HG02571 (cell line): ENCODE results near the gene KLC1.

Experiments used
- ATAC-seq: cut with Tn5 transposase; IDR thresholded peaks from one replicate; pipeline ENCODE4 v1.9.1; 2021; ENCODE audit warnings: mild to moderate bottlenecking, moderate library complexity; ENCODE audit not compliant: unreplicated experiment

The KLC1 gene

DNA sequence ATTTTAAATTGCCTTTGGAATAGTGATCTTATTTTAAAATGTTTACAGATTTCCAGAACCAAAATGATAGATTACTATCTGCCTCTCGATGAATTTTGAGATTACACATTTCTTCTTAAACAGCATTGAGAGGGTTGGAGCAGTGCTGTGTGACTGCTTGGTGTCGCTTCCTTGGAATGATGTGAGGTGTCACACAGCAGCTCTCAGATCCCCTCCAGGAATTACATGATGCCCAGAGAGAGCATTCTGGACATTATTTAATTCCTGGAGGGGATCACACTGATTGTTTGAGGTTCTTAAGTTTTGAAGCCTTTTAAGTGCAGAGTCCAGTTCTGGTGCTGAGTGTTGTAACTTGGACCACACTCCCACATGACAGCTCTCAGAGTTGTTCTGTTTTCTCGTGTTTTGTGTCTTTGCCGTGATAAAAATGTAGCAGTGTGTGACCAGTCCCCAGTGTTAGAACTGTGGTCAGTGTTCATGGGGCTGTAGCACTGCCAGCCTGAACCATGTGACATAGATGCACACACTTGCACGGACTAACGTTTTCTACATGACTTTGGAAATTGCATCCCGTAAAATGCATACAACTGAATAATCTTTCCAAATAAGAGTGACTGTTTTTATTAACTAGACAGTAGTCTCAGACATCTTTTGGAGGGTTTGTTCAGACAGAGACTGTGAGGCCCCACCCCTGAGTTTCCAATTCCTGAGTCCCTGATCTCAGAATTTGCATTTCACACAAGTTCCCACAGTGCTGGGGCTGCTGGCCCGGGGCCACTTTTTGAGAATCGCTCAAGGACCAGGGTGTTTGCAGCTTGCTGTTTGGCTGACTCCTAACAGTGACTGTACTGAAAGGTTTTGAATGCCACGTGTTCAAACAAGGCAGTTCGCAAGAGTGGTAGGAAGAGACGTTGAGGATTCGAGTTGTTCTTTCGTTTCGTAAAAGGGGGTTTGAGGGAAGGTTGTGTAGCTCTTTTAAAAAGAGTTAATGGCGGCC, 60.2 kb downstream of the KLC1 start:
- peak; percentile 64 for ATAC-seq

DNA sequence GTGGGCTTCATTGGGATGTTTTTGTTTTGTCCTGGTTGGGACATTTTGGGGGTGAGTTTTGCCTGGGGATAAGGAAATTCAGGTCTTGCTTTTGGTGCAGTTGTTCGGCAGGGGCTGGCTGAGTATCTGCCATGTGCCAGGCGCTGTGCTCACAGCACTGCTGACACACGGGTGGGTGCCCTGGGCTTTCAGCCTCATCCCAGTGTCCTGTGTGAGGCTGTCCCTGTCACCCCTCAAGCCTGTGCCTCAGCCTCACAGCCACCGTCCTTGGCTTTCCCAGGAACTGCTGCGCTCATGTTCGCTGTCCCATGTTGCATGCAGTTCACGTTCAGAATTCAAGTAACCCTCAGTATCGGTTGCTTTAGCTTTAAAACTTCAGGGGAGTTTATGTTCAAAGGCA, 61.3 kb downstream of the KLC1 start:
- no peak for ATAC-seq

DNA sequence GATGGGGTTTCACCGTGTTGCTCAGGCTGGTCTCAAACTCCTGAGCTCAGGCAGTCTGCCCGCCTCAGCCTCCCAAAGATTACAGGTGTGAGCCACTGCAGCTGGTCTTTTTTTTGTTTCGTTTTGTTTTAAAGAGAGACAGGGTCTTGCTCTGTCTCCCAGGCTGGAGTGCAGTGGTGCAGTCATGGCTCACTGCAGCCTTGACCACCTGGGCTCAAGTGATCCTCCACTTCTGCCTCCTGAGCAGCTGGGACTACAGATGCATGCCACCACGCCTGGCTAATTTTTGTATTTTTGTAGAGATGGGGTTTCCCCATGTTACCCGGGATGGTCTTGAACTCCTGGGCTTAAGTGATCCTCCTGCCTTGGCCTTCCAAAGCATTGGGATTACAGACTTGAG, 62.6 kb downstream of the KLC1 start:
- peak; percentile 45 for ATAC-seq

DNA sequence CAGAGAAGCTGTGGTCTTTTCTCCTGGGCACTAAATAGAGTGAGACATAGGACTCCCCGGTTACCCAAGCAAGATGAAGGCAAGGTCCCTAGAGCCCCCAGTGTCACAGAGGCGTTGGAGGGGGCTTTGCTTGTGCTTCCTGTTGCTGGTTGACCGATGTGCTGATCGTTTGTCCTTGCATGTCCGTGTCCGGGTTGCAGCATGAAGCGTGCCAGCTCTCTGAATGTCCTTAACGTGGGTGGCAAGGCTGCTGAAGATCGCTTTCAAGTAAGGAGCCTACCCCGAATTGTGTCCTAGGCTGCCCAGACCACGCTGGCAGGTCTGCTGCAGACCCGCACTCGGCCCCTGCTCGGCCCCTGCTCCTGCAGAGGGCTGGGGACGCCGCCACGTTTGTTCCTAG, 63.1 kb downstream of the KLC1 start:
- ATAC-seq = no peak

DNA sequence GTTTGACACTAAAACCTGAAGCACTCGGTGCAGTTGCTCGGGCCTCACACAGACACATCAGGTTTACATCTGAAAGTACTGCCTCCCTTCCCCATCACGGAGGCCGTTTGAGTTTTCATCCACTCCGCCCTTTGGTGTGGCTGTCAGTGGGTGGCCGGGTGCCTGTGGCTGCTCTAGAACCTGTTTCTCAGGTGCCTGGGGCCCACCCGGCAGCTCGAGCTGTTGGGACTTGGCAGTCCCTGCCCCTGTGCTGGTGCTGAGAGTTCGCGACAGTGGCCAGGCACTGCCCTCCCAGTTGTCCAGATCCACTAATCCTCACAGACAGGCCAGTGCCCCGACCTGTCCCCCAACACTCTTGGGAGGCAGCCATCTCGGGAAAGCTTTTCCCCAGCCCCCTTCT, 63.9 kb downstream of the KLC1 start:
- no peak for ATAC-seq

DNA sequence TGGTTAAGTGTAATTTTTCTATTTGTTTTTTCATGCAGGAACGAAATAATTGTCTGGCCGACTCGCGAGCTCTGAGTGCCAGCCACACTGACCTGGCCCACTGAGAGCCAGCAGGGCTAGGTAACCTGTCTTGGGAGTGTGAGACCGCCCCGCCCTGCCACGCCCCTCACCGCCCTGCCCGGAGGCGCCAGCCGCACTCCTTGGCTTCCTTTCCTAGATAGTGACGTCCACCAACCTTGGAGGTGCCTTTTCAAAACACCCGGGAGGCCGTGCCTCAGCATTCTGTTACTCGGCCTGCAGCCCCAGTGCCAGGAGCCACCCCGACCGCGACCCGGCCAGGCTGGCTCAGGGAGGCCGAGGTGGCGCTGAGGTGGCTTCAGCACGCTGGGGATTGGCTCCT, 64.5 kb downstream of the KLC1 start:
- ATAC-seq = no peak

DNA sequence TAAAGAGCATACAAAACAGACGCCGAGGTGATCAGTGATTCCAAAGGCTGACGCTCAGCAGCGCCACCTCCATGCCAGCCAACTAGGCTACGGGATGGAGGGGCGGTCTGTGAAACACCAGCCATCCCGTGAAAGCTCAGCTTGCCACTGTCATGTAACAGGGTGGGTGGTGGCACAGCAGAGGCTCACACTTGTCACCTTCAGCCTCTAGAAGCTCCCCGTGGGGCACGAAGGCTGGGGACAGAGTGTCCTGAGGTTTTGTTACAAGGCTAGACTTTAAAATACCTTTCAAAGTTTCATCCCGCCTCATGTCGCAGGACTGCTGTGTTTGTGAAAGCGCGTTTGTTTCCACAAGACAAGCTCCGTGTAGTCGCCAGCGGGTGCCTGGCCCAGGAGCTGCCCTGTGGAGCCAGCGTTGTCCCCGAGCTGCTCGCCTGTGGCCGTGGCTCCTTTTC, 65.6 kb downstream of the KLC1 start:
- no peak for ATAC-seq

DNA sequence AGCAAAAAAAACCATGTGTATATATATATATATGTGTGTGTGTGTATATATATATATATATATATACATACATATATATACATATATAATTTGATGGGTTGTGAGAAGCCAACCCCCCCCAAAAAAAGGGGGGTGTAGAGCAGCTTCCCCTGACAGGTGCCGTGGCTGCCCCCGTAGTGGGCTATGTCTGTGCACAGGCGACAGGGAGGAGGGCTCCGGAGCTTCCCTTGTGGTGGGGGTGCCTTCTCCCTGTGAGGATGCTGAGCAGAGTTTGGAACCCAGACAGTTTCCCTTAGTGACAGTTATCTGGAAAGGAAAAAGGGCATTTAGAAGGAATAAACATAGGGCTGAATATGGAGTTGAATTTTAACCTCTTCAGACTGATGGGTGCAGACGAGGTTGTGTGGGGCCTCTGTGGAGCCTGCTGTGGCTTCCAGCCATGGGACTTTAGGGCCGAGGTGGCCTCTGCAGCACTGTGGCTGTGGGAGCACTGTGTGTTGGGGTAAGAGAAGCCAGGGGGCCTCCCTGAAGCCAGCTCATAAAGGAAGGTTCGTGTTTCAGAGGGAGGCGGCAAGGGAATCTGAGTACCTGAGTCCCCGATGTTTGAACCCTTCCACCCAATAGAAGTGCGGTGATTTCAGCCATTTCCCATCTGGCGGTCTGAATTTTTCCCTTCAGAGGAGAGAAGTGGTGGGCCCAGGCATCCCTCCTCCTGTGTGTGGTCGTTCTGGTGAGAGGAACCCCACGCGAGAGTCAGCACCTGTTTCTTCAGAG, 66.5 kb downstream of the KLC1 start:
- no peak for ATAC-seq

DNA sequence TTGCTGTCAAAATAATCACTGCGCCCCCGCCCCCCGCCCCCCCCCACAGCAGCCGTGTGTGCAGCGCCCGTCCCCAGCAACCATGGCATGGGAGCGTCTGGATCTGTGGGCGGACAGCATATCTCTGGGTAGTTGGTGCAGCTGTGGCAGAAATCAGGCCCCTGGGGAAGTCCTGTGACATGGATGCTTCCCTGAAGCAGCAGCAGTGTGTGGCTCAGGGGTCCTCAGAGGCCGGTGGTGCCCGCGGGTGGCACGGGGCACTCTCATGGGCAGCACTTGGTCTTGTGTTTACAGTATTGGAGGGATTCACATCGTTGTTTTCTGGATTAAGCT, 67.0 kb downstream of the KLC1 start:
- no peak for ATAC-seq

DNA sequence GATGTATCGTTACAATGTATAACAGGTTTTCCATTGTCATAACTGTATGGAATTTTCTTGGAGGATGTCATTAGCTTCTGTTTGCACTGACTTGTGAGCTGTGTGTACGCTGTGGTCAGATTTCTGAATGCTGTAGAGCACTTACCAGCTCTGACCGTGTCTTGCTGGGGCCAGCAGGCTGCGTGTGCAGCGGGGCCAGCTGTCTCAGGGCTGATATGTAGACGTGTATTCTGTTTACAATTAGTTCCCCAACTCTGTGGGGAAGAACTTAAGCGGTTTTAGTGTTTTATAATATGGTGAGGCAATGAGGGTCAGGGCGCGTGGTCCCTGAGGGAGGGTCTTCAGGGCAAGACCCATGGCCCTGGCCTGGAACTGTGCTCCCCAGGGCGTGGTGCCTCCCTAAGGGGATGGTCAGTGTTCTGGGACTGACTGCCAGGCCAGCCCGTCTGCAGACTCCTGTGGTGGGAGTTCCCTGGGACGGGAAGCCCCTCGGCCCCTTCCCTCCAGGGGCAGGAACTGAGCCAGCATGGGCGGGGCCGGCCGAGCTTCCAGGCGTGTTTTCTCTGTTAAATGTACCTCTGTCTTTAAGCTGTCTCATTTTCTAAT, 67.6 kb downstream of the KLC1 start:
- ATAC-seq = no peak

DNA sequence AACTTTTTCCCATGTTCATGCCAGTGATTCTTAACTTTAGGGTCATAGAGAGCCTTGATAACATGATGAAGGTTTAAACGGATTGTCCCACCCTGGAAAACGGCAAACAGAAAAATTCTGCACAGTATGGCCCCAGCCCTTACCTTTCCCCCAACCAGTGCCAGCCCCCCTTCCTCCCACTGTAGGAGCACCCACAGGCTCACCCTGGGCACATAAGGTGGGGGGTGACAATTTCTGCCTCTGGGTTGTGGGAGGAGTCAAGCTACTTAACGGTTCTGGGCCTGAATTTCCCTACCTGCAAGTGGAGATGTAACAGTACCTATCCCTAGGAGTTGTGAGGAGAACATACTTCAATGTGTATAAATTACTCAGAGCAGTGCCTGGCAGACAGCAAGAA, 68.2 kb downstream of the KLC1 start:
- no peak for ATAC-seq

DNA sequence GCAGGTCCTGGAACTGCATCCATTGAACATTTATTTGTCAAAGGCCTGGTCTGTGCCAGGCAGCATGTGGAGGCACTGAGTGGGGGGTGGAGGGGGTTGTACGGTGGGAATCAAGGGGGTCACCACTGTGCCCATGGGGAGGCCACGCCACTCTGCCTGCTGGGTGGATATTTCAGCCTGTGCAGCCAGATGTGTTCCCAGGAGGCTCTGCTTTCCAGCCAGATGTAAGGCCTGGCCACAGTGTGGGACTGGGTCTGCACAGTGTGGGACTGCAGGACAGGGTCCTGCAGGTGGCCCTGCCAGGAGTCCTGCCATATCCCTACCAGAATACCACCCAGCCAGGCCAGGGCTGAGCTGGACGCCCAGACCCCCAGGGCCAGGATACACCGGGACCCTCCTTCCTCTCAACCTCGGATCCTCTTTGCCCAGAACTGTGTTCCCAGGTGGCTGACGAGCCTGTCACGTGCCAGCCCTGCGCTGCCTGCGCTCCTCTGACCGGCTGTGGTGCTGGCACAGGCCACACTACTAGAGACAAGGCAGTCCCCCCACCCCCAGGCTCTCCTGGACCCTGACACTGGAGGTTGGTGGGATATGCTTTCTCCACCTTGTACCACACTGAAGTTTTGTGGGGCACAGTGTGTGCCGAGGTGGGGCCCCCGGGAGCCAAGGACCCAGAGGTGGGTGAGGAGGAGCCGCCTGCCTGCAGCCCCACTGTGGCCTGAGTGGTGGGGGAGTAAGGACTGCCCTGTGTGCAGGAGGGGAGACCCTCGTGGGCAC, 68.8 kb downstream of the KLC1 start:
- no peak for ATAC-seq

DNA sequence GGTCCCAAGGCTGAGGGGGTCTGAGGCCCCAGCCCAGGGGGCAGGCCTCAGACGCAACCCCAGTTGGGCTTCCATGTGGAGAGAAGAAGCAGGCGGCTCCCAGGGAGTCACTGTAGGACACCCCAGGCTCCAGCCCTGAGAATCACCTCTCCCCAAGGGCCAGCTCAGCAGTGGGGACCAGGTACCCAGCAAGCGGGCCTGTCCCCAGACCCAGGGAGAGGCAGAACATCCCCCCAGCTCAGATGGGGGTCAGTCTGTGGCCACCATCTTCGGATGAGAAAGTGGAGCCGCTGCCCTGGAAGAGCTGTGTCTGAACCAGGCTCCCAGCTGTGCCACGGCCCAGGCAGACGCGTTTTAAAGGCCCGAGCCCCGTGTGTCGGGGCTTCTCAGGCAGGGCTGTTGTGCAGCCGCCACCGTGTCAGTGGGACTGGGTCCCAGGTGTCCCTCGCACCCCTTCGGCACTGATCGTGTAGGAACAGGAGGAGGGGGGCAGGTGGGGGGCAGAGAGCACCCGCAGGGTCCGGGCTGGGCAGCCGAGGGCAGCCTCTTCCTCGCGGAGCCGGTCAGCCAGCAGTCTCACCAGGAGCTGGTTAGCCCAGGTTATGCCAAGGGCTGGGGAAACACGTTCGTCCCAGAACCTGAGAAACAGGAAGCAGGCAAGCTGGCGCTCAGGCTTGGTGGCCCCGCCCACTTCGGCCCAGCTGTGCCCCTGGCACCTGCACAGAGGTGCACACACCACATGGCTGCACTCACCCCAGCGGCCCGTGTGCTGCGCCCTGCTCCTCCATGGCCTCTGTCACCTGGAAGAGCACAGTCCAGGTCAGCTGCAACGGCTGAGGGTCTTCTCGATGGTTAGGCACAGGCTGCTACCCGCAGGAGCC, 69.6 kb downstream of the KLC1 start:
- no peak for ATAC-seq

DNA sequence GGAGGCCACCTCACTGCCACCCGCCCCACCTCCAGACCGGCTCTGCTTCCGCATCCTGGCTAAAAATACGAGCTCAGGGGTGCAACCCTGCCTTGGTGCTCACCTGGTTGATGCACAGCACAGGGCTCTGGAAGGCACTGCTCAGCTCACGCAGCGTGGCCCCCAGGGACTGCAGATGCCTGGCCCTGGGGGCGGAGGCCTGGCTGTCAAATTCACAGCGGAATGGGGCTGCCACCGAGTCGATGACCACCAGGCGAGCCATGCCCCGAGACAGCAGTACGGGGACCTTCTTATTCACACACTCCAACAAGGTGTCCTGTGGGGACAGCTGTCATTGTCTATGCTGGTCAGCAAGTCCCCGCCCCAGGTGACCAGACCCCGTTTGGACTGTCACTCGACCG, 70.2 kb downstream of the KLC1 start:
- no peak for ATAC-seq

DNA sequence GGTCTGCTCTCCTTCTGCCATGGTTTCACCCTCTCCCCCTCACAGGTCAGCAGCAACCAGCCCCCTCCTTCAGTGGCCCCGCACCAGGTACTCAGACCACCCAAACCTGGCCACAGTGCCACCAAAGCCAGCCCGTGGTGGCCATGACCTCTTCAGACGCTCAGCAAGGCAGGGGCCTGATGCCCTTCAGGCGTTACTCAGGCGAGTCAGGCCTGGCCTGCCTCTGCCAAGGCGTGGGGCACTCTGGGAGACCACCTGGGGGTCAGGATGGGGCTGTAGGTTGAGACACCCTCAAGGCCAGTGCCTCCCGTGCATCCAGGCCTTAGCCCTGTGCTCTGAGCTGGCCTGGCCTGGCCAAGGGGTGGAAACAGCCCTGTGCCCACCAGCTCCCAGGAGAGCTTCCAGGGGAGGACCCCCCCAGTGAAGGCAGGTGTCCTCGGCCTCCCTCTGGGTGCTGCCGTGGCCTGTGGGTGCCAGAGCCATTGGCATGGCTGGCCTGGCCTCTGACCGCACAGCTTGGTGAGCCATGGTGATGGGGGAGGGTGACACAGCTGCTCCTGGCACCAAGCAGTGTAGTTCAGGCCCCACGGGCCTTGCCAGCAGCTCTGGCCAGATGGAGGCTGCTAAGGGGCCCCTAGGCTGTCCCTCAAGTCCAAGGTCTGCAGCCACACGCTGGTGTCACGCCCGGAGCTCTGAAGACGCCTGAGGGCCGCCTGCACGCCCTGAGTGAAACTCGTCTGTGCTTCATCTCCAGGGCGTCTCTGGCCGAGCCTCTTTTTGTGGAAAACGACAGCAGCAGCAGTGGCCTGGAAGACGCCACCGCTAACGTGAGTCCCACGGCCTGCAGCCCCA, 71.1 kb downstream of the KLC1 start:
- ATAC-seq = no peak

DNA sequence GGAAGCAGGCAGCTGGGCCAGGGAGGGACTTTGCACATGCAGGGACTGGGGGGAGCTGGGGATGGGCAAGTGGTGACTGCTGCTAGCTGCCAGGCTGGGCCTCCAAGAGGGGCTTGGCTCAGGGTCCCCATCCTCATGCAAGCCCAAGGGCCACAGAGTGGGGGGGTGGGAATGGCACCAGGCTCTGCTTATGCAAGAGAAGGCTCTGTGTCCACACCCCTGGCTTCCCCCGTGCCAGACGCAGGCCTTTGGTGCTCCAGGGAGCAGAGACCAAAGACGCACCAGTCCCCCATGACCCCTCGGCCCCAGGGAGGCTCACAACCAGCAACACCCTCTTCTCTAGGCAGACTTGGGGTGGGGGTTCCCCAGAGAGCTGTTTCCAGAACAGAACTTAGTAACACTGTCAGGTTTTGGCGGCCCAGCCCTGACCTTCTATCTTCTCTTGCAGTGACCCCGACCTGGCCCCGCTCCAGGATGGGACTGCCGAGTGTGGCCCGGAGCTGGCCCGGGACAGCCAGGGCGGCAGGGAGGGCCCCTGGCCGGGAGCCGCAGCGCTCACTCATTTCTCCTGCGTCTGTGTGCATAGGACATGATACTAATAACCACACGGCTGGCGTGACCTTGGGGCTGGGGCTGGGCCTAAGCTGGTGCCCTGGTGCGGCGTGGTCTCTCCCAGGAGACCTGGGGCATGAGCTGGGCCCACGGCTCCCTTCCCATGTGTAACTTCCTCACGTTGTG, 71.9 kb downstream of the KLC1 start:
- no peak for ATAC-seq

DNA sequence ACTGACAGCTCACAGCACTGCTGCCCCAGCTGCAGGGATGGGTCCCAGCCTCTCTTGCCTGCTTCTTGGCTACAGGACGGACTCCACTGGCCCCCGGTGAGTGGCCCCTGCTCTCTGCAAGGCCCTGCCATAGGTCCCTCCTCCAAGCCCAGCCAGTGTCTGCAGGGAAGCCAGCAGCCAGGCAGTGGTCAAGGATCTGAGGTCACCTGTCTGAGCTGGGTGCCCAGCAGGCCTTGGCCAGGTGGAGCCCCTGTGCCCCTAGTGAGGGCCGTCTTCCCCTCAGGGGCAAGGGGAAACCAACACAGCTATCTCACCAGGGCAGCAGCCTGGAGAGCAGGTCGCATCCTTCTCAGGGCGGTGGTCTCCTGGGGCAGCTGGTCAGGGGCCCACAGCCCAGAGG, 73.1 kb downstream of the KLC1 start:
- no peak for ATAC-seq
